ENCODE data around the gene RAB11FIP4.

Gene RAB11FIP4

GRCh38 chr17:31481783-31482081, 90.3 kb downstream of the RAB11FIP4 start:
- Histone ChIP-seq H3K9me2 (replicated peaks; ENCODE audit: low read depth, low read length) (no peaks in the 10 kb centered on the region), H3K27me3 (ENCODE audit: insufficient read depth, low read length, poor library complexity, severe bottlenecking) (no peaks in the 10 kb centered on the region), H4K20me1 (ENCODE audit: insufficient read depth, low read length, poor library complexity, severe bottlenecking) (no peaks in the 10 kb centered on the region), H2AFZ (ENCODE audit: low read length) (no peak overlapping the region), H3F3A (ENCODE audit: low read depth) (0 out of 2 replicates have a peak, but pooled peaks cover 3% of the 10 kb centered on the region), H3K36me3 (ENCODE audit: insufficient read depth, low read length) (no peaks in the 10 kb centered on the region), H3K4me2 (ENCODE audit: low read depth, low read length, poor library complexity, severe bottlenecking) (no peak overlapping the region), H3K4me3 (ENCODE audit: low read length, poor library complexity, severe bottlenecking) (no peak overlapping the region), H3K4me1 (ENCODE audit: insufficient read depth, low read length, poor library complexity, severe bottlenecking) (no peaks in the 10 kb centered on the region), H3K9me3 (ENCODE audit: insufficient read depth, low read depth, low read length) (no peaks in the 10 kb centered on the region), H3K79me2 (ENCODE audit: insufficient read depth, low read length) (no peaks in the 10 kb centered on the region), H3K9ac (ENCODE audit: low read depth, low read length, poor library complexity, severe bottlenecking) (no peak overlapping the region)
- no peak for TF ChIP-seq EZH2phosphoT487 (IDR thresholded peaks at IDR 0.05; ENCODE audit: borderline replicate concordance)

GRCh38 chr17:31484821-31485220, 93.3 kb downstream of the RAB11FIP4 start:
- H3K9me2 ChIP-seq (replicated peaks; ENCODE audit: low read depth, low read length), result no peaks in the 10 kb centered on the region
- no peaks in the 10 kb centered on the region for H3K9me3 ChIP-seq (ENCODE audit: insufficient read depth, low read depth, low read length)
- H3K27me3 ChIP-seq (ENCODE audit: insufficient read depth, low read length, poor library complexity, severe bottlenecking), result no peaks in the 10 kb centered on the region

GRCh38 chr17:31486351-31487062, 95.0 kb downstream of the RAB11FIP4 start:
- Histone ChIP-seq H3K4me1 (ENCODE audit: insufficient read depth, low read length, poor library complexity, severe bottlenecking) (peaks cover 35% of the 10 kb centered on the region), H2AFZ (ENCODE audit: low read length) (no peak overlapping the region)

More at GRCh38 chr17:31484821-31485220, 93.3 kb downstream of the RAB11FIP4 start:
- Histone ChIP-seq H2AFZ (ENCODE audit: low read length) (no peak overlapping the region), H3F3A (ENCODE audit: low read depth) (0 out of 2 replicates have a peak, but pooled peaks cover 3% of the 10 kb centered on the region), H3K9ac (ENCODE audit: low read depth, low read length, poor library complexity, severe bottlenecking) (no peak overlapping the region), H3K36me3 (ENCODE audit: insufficient read depth, low read length) (no peaks in the 10 kb centered on the region), H4K20me1 (ENCODE audit: insufficient read depth, low read length, poor library complexity, severe bottlenecking) (peaks cover 15% of the 10 kb centered on the region), H3K4me3 (ENCODE audit: low read length, poor library complexity, severe bottlenecking) (no peak overlapping the region), H3K4me2 (ENCODE audit: low read depth, low read length, poor library complexity, severe bottlenecking) (no peak overlapping the region), H3K4me1 (ENCODE audit: insufficient read depth, low read length, poor library complexity, severe bottlenecking) (peaks cover 20% of the 10 kb centered on the region), H3K79me2 (ENCODE audit: insufficient read depth, low read length) (peaks cover 14% of the 10 kb centered on the region; the same call in 1 of the 2 replicates)
- no peak for TF ChIP-seq CTCF (conservative IDR thresholded peaks at IDR 0.05; ENCODE audit: low read length)
- no peak for TF ChIP-seq EZH2phosphoT487 (IDR thresholded peaks at IDR 0.05; ENCODE audit: borderline replicate concordance)

More at GRCh38 chr17:31486351-31487062, 95.0 kb downstream of the RAB11FIP4 start:
- Histone ChIP-seq H3K4me3 (ENCODE audit: low read length, poor library complexity, severe bottlenecking) (no peak overlapping the region), H4K20me1 (ENCODE audit: insufficient read depth, low read length, poor library complexity, severe bottlenecking) (peaks cover 16% of the 10 kb centered on the region), H3K27me3 (ENCODE audit: insufficient read depth, low read length, poor library complexity, severe bottlenecking) (no peaks in the 10 kb centered on the region), H3K9me2 (replicated peaks; ENCODE audit: low read depth, low read length) (no peaks in the 10 kb centered on the region), H3K79me2 (ENCODE audit: insufficient read depth, low read length) (peaks cover 21% of the 10 kb centered on the region; the same call in 1 of the 2 replicates), H3K9ac (ENCODE audit: low read depth, low read length, poor library complexity, severe bottlenecking) (no peak overlapping the region), H3F3A (ENCODE audit: low read depth) (0 out of 2 replicates have a peak, but pooled peaks cover 3% of the 10 kb centered on the region), H3K9me3 (ENCODE audit: insufficient read depth, low read depth, low read length) (no peaks in the 10 kb centered on the region), H3K4me2 (ENCODE audit: low read depth, low read length, poor library complexity, severe bottlenecking) (no peak overlapping the region), H3K36me3 (ENCODE audit: insufficient read depth, low read length) (no peaks in the 10 kb centered on the region)
- no peak for TF ChIP-seq CTCF (conservative IDR thresholded peaks at IDR 0.05; ENCODE audit: low read length)
- TF ChIP-seq EZH2phosphoT487 (IDR thresholded peaks at IDR 0.05; ENCODE audit: borderline replicate concordance), result no peak
